Osteocyte (in vitro differentiated cells): ENCODE results near the gene GGACT. TPM values are rescaled to one million over a fixed set of nuclear protein-coding genes. Genes with fewer than 3 reads are reported as not detected.

Source experiments
- DNase-seq: peaks from one replicate; pipeline ENCODE4 v3.0.0; 2021; ENCODE audit warnings: mixed read lengths; ENCODE audit not compliant: unreplicated experiment; ENCODE audit errors: extremely low spot score
- H3K27ac Mint-ChIP-seq: one replicate; pipeline ENCODE4 v1.8.0; 2021; ENCODE audit warnings: mild to moderate bottlenecking, mixed read lengths; ENCODE audit not compliant: unreplicated experiment
- H3K27me3 Mint-ChIP-seq: one replicate; pipeline ENCODE4 v1.8.0; 2021; ENCODE audit warnings: mixed read lengths; ENCODE audit not compliant: unreplicated experiment
- H3K36me3 Mint-ChIP-seq: one replicate; pipeline ENCODE4 v1.8.0; 2021; ENCODE audit warnings: mixed read lengths; ENCODE audit not compliant: unreplicated experiment
- H3K4me1 Mint-ChIP-seq: one replicate; pipeline ENCODE4 v1.8.0; 2021; ENCODE audit warnings: mixed read lengths; ENCODE audit not compliant: unreplicated experiment
- H3K4me3 Mint-ChIP-seq: one replicate; pipeline ENCODE4 v1.8.0; 2021; ENCODE audit warnings: mild to moderate bottlenecking, moderate library complexity, mixed read lengths; ENCODE audit not compliant: unreplicated experiment
- H3K9me3 Mint-ChIP-seq: one replicate; pipeline ENCODE4 v1.8.0; 2021; ENCODE audit warnings: mixed read lengths; ENCODE audit not compliant: unreplicated experiment
- CTCF ChIP-seq: fragments of 200-600 bp; sonication (generic); IDR thresholded peaks from 2 replicates; pipeline ENCODE4 v1.5.0; 2021; ENCODE audit warnings: antibody characterized with exemption, mild to moderate bottlenecking, moderate library complexity
- total RNA-seq: library from RNA; stranded (reverse); gene quantifications from 2 replicates; pipeline ENCODE4 v1.2.1, GENCODE V29; 2021

The GGACT gene
- total RNA-seq, 1 donor from 2014 or later = 7.1 TPM

GRCh38 chr13:100506600-100507422 lies 81.8 kb downstream of the GGACT start:
- TF ChIP-seq CTCF = no peak
- H3K4me3 Mint-ChIP-seq = no peak overlapping the region
- H3K27me3 Mint-ChIP-seq = no peaks in the 10 kb centered on the region
- H3K36me3 Mint-ChIP-seq = no peaks in the 10 kb centered on the region
- no peaks in the 10 kb centered on the region for H3K9me3 Mint-ChIP-seq
- H3K27ac Mint-ChIP-seq = no peak overlapping the region
- peaks cover 38% of the 10 kb centered on the region for H3K4me1 Mint-ChIP-seq
- no peak for DNase-seq

GRCh38 chr13:100506154-100506553 lies 82.4 kb downstream of the GGACT start:
- no peak overlapping the region for H3K4me3 Mint-ChIP-seq
- no peak for TF ChIP-seq CTCF
- no peak for DNase-seq
- no peaks in the 10 kb centered on the region for H3K27me3 Mint-ChIP-seq
- H3K36me3 Mint-ChIP-seq = no peaks in the 10 kb centered on the region
- peaks cover 32% of the 10 kb centered on the region for H3K4me1 Mint-ChIP-seq
- H3K9me3 Mint-ChIP-seq = no peaks in the 10 kb centered on the region
- H3K27ac Mint-ChIP-seq = no peak overlapping the region

- no peak overlapping the region for H3K27ac Mint-ChIP-seq
- no peaks in the 10 kb centered on the region for H3K27me3 Mint-ChIP-seq
- H3K4me3 Mint-ChIP-seq = no peak overlapping the region
- no peak for DNase-seq
- no peaks in the 10 kb centered on the region for H3K9me3 Mint-ChIP-seq
- no peaks in the 10 kb centered on the region for H3K36me3 Mint-ChIP-seq
- no peak for TF ChIP-seq CTCF
- peaks cover 19% of the 10 kb centered on the region for H3K4me1 Mint-ChIP-seq
These were observed 85.0 kb downstream of the GGACT start for GRCh38 chr13:100503622-100504021.

- Mint-ChIP-seq H3K27ac (no peak overlapping the region), H3K36me3 (no peaks in the 10 kb centered on the region), H3K27me3 (no peaks in the 10 kb centered on the region), H3K4me3 (no peak overlapping the region), H3K4me1 (peaks cover 17% of the 10 kb centered on the region), H3K9me3 (no peaks in the 10 kb centered on the region)
- no peak for TF ChIP-seq CTCF
- no peak for DNase-seq
These were observed 86.1 kb downstream of the GGACT start for GRCh38 chr13:100502446-100502845.

- Mint-ChIP-seq H3K27me3 (no peaks in the 10 kb centered on the region), H3K27ac (no peak overlapping the region), H3K4me3 (no peak overlapping the region), H3K36me3 (peaks cover 5% of the 10 kb centered on the region), H3K4me1 (peaks cover 5% of the 10 kb centered on the region), H3K9me3 (no peaks in the 10 kb centered on the region)
- DNase-seq = no peak
- TF ChIP-seq CTCF = no peak
These were observed 91.2 kb downstream of the GGACT start for GRCh38 chr13:100497389-100497788.
